Measurements from ENCODE around the gene UPP1.
"Not testable (repeated sequence)": the region's sequence is repeated elsewhere in the genome, so short reads cannot be mapped to it uniquely, and the experiment has no call there.

The UPP1 gene

GRCh38 chr7:48113275-48113674 is 24.2 kb downstream of the UPP1 start:
- no peak for DNase-seq

GRCh38 chr7:48114115-48114514 is 25.1 kb downstream of the UPP1 start:
- no peak for DNase-seq

- DNase-seq: no peak
Observed at GRCh38 chr7:48114589-48114988, 25.5 kb downstream of the UPP1 start.

GRCh38 chr7:48116043-48116442 is 27.0 kb downstream of the UPP1 start:
- DNase-seq: no peak

- DNase-seq: no peak
Observed at GRCh38 chr7:48118041-48118440, 29.0 kb downstream of the UPP1 start.

- DNase-seq: not testable (repeated sequence)
Observed at GRCh38 chr7:48120536-48120935, 31.5 kb downstream of the UPP1 start.

GRCh38 chr7:48126037-48126436 is 37.0 kb downstream of the UPP1 start:
- DNase-seq: no peak

GRCh38 chr7:48130658-48131108 is 41.6 kb downstream of the UPP1 start:
- peak; percentile 75 for DNase-seq

GRCh38 chr7:48132792-48133191 is 43.7 kb downstream of the UPP1 start:
- no peak for DNase-seq

GRCh38 chr7:48139459-48139858 is 50.4 kb downstream of the UPP1 start:
- DNase-seq: no peak

GRCh38 chr7:48140001-48140681 is 51.1 kb downstream of the UPP1 start:
- no peak for DNase-seq

- DNase-seq: no peak
Observed at GRCh38 chr7:48141521-48141920, 52.5 kb downstream of the UPP1 start.

GRCh38 chr7:48144291-48144768 is 55.3 kb downstream of the UPP1 start:
- no peak for DNase-seq

GRCh38 chr7:48147078-48147591 is 58.1 kb downstream of the UPP1 start:
- no peak for DNase-seq

GRCh38 chr7:48147690-48148089 is 58.6 kb downstream of the UPP1 start:
- DNase-seq: not testable (repeated sequence)

GRCh38 chr7:48148311-48148710 is 59.2 kb downstream of the UPP1 start:
- no peak for DNase-seq

GRCh38 chr7:48149058-48149457 is 60.0 kb downstream of the UPP1 start:
- DNase-seq: no peak

- no peak for DNase-seq
Observed at GRCh38 chr7:48150086-48150485, 61.0 kb downstream of the UPP1 start.

- peak; percentile 48 for DNase-seq
Observed at GRCh38 chr7:48154792-48155413, 65.8 kb downstream of the UPP1 start.
